PFSK-1 (cell line): ENCODE results near the gene DMTF1.

Source experiments
- FOXP2 ChIP-seq: optimal IDR thresholded peaks from 2 replicates; pipeline ENCODE3; 2011; ENCODE audit warnings: borderline replicate concordance, control low read depth, inconsistent platforms; ENCODE audit not compliant: insufficient read depth; ENCODE audit errors: extremely low read length, extremely low read depth
- POLR2AphosphoS5 ChIP-seq: IDR thresholded peaks from 2 replicates; pipeline ENCODE4 v1.6.1; 2012; ENCODE audit warnings: low read depth, mild to moderate bottlenecking, control low read depth, low read length, moderate library complexity
- REST ChIP-seq, 2 experiments: IDR thresholded peaks; 2 replicates each; pipeline versions ENCODE4 v1.6.1 to v1.8.0; 2011 to 2012; ENCODE audit warnings: low read depth in 2 of 2, low read length in 2 of 2, control low read depth in 1 of 2, inconsistent platforms in 1 of 2, mild to moderate bottlenecking in 1 of 2, moderate library complexity in 1 of 2; ENCODE audit not compliant: insufficient read depth in 1 of 2
- SIN3A ChIP-seq: IDR thresholded peaks from 2 replicates; pipeline ENCODE4 v1.6.1; 2012; ENCODE audit warnings: mild to moderate bottlenecking, low read length, moderate library complexity, borderline replicate concordance; ENCODE audit not compliant: insufficient read depth
- TAF1 ChIP-seq: IDR thresholded peaks from 2 replicates; pipeline ENCODE4 v1.6.1; 2012; ENCODE audit warnings: low read length, control low read depth, borderline replicate concordance; ENCODE audit not compliant: insufficient read depth

GRCh38 chr7:87127019-87127418, 25.2 kb upstream of the DMTF1 start:
- TF ChIP-seq POLR2AphosphoS5, result no peak
- TF ChIP-seq SIN3A, result no peak
- no peak for TF ChIP-seq TAF1
- TF ChIP-seq REST (IDR thresholded peaks at IDR 0.05; ENCODE audit: insufficient read depth in 1 of 2, low read depth in 2 of 2, low read length in 2 of 2), result no peak
- TF ChIP-seq FOXP2, result no peak
